IMR-90 (cell line): ENCODE measurements around the gene HDGFL3. TPM values are rescaled to one million over a fixed set of nuclear protein-coding genes. Genes with fewer than 3 reads are reported as not detected.
A peak's percentile ranks its signal among the peaks of the same experiment; 100 is the strongest.

ENCODE experiments used
- ATAC-seq: fragments of 200-7000 bp; cut with Tn5 transposase; 2 replicates; pipeline ENCODE4 v1.9.1; 2020; ENCODE audit warnings: low read depth, mild to moderate bottlenecking, moderate library complexity
- BruUV-seq: library from RNA; stranded (reverse); fragments of 400-500 nt; replicated peaks from 2 replicates; lab custom pipeline; 2021; lab: Mats Ljungman, UMichigan
- CTCF ChIA-PET: fragments of 300-600 bp; formaldehyde crosslinking; extraction: SDS; loops from one replicate; lab custom pipeline; 2021; ENCODE audit warnings: antibody characterized with exemption; lab: Yijun Ruan, JAX
- POLR2A ChIA-PET: fragments of 300-600 bp; sonication (Branson Sonifier 250); formaldehyde crosslinking; loops from one replicate; lab custom pipeline; 2022; ENCODE audit warnings: antibody characterized with exemption; ENCODE audit not compliant: unreplicated experiment; lab: Charles Lee
- DNase-seq: peaks from one replicate; pipeline ENCODE4 v3.0.0; 2013
- H2AFZ ChIP-seq: replicated peaks from 2 replicates; pipeline ENCODE3; 2013; ENCODE audit warnings: low read length, mild to moderate bottlenecking; ENCODE audit not compliant: poor library complexity
- H2AK5ac ChIP-seq: 2 replicates; pipeline ENCODE4 v1.6.1; 2013; ENCODE audit warnings: low read depth, low read length, inconsistent platforms
- H2AK9ac ChIP-seq: replicated peaks from 2 replicates; pipeline ENCODE3; 2013; ENCODE audit warnings: mild to moderate bottlenecking, low read depth, low read length, moderate library complexity; ENCODE audit not compliant: poor library complexity
- H2BK120ac ChIP-seq: 2 replicates; pipeline ENCODE4 v1.6.1; 2013; ENCODE audit warnings: low read depth, low read length, inconsistent platforms
- H2BK15ac ChIP-seq: 3 replicates; pipeline ENCODE4 v1.6.1; 2013; ENCODE audit warnings: low read depth, low read length, inconsistent platforms
- H2BK20ac ChIP-seq: 2 replicates; pipeline ENCODE4 v1.6.1; 2013; ENCODE audit warnings: low read depth, mild to moderate bottlenecking, inconsistent platforms, low read length, moderate library complexity
- H2BK5ac ChIP-seq: 2 replicates; pipeline ENCODE4 v1.6.1; 2013; ENCODE audit warnings: mild to moderate bottlenecking, low read depth, low read length, inconsistent platforms; ENCODE audit not compliant: poor library complexity, severe bottlenecking
- H3K14ac ChIP-seq: replicated peaks from 2 replicates; pipeline ENCODE4 v1.6.1; 2013; ENCODE audit warnings: low read depth, low read length, inconsistent platforms
- H3K18ac ChIP-seq: 2 replicates; pipeline ENCODE4 v1.6.1; 2013; ENCODE audit warnings: low read depth, low read length, control low read depth
- H3K23ac ChIP-seq: 2 replicates; pipeline ENCODE4 v1.6.1; 2013; ENCODE audit warnings: low read depth, low read length, inconsistent platforms
- H3K27ac ChIP-seq: 2 replicates; pipeline ENCODE4 v1.5.1; 2013; ENCODE audit warnings: mild to moderate bottlenecking, control low read depth, low read length; ENCODE audit not compliant: insufficient read depth
- H3K27me3 ChIP-seq: 2 replicates; pipeline ENCODE4 v1.6.1; 2013; ENCODE audit warnings: low read length; ENCODE audit not compliant: control insufficient read depth, insufficient read depth
- H3K36me3 ChIP-seq: 2 replicates; pipeline ENCODE4 v1.6.1; 2013; ENCODE audit warnings: low read length, mixed read lengths; ENCODE audit not compliant: control insufficient read depth, insufficient read depth
- H3K4ac ChIP-seq: 2 replicates; pipeline ENCODE4 v1.6.1; 2013; ENCODE audit warnings: low read depth, low read length, inconsistent platforms
- H3K4me1 ChIP-seq: 2 replicates; pipeline ENCODE4 v1.6.1; 2013; ENCODE audit warnings: low read length, mixed read lengths; ENCODE audit not compliant: control insufficient read depth, insufficient read depth
- H3K4me2 ChIP-seq: 2 replicates; pipeline ENCODE4 v1.6.1; 2013; ENCODE audit warnings: low read depth, mild to moderate bottlenecking, control low read depth, low read length, moderate library complexity
- H3K4me3 ChIP-seq: 2 replicates; pipeline ENCODE4 v1.5.1; 2013; ENCODE audit warnings: low read depth, mild to moderate bottlenecking, control low read depth, low read length, moderate library complexity; ENCODE audit not compliant: insufficient read depth
- H3K56ac ChIP-seq: 2 replicates; pipeline ENCODE4 v1.6.1; 2013; ENCODE audit warnings: low read length, inconsistent platforms; ENCODE audit not compliant: insufficient read depth; ENCODE audit errors: extremely low read depth
- H3K79me1 ChIP-seq, 2 experiments: 2 replicates each; pipeline ENCODE4 v1.6.1; 2013; ENCODE audit warnings: low read length in 2 of 2, inconsistent platforms in 1 of 2, low read depth in 1 of 2
- H3K9ac ChIP-seq: 2 replicates; pipeline ENCODE4 v1.6.1; 2013; ENCODE audit warnings: low read depth, low read length, control low read depth
- H3K9me1 ChIP-seq: 2 replicates; pipeline ENCODE4 v1.6.1; 2013; ENCODE audit warnings: low read length, inconsistent platforms; ENCODE audit not compliant: insufficient read depth
- H3K9me3 ChIP-seq: 2 replicates; pipeline ENCODE4 v1.6.1; 2013; ENCODE audit warnings: low read length; ENCODE audit not compliant: control insufficient read depth, insufficient read depth
- H4K20me1 ChIP-seq: 2 replicates; pipeline ENCODE4 v1.6.1; 2013; ENCODE audit warnings: low read length, inconsistent platforms; ENCODE audit not compliant: insufficient read depth
- H4K5ac ChIP-seq: 2 replicates; pipeline ENCODE4 v1.6.1; 2013; ENCODE audit warnings: mild to moderate bottlenecking, low read depth, low read length, control low read depth
- H4K8ac ChIP-seq, 2 experiments: 2 replicates each; pipeline ENCODE4 v1.6.1; 2013; ENCODE audit warnings: low read depth in 2 of 2, low read length in 2 of 2, control low read depth in 1 of 2, inconsistent platforms in 1 of 2
- H4K91ac ChIP-seq: 2 replicates; pipeline ENCODE4 v1.6.1; 2013; ENCODE audit warnings: low read depth, low read length, inconsistent platforms; ENCODE audit not compliant: insufficient read depth
- MAFK ChIP-seq: IDR thresholded peaks from 2 replicates; pipeline ENCODE4 v1.6.1; 2012; ENCODE audit warnings: low read depth, low read length, improper control_type of control experiment
- RCOR1 ChIP-seq: IDR thresholded peaks from 2 replicates; pipeline ENCODE4 v1.6.1; 2012; ENCODE audit warnings: mild to moderate bottlenecking, low read length, improper control_type of control experiment; ENCODE audit not compliant: insufficient replicate concordance
- SMC3 ChIP-seq: fragments of 150-350 bp; IDR thresholded peaks from 2 replicates; pipeline ENCODE4 v1.6.1; 2016; ENCODE audit warnings: low read depth, mild to moderate bottlenecking, antibody characterized with exemption, low read length, moderate library complexity
- WGBS, 2 experiments: methylation state at CpG; one replicate each; pipeline versions ENCODE4 v1.1.5 to v1.1.7; 2013; ENCODE audit warnings: missing lambda C conversion rate in 2 of 2; ENCODE audit not compliant: insufficient read length in 1 of 2; ENCODE audit errors: extremely low coverage in 2 of 2; 5-methylcytosine and 5-hydroxymethylcytosine counted together
- dilution Hi-C: fragments of 300-500 bp; cut with HindIII; formaldehyde crosslinking; loops from one replicate; pipeline ENCODE4 v1.14.3; 2018; ENCODE audit warnings: low sequenced_read_pairs; ENCODE audit not compliant: unreplicated experiment
- in situ Hi-C: fragments of 300-500 bp; cut with MboI; formaldehyde crosslinking; loops from 3 replicates; pipeline ENCODE4 v1.14.3; 2019; ENCODE audit warnings: low sequenced_read_pairs, inconsistent platforms, mixed read lengths
- intact Hi-C: fragments of 100-400 bp; cut with micrococcal nuclease; formaldehyde crosslinking; loops from 2 replicates; pipeline ENCODE4 v1.10.0; 2022
- polyA plus RNA-seq, 3 experiments: library from polyadenylated mRNA; depleted of rRNA; stranded (reverse); fragments of >200 nt; gene quantifications; 2 replicates each; pipeline ENCODE4 v1.2.3, GENCODE V29; 2012; ENCODE audit warnings: low replicate concordance in 1 of 3
- total RNA-seq: library from RNA; depleted of rRNA; stranded (reverse); fragments of >200 nt; gene quantifications from 2 replicates; pipeline ENCODE4 v1.2.3, GENCODE V29; 2012
- TF ChIP-seq, protein P1 (sequence below): fragments of 150-350 bp; IDR thresholded peaks from 2 replicates; pipeline ENCODE4 v1.6.1; 2016; ENCODE audit warnings: low read depth, mild to moderate bottlenecking, low read length, moderate library complexity, borderline replicate concordance
- TF ChIP-seq, protein P2 (sequence below): fragments of 150-350 bp; IDR thresholded peaks from 2 replicates; pipeline ENCODE4 v1.6.1; 2017; ENCODE audit warnings: mild to moderate bottlenecking, antibody characterized with exemption, low read length, low read depth

Gene HDGFL3
- total and polyA plus RNA-seq, 2 of the 4 experiments (the other 2 are of a cell fraction) = 9.5 to 18.1 TPM

DNA sequence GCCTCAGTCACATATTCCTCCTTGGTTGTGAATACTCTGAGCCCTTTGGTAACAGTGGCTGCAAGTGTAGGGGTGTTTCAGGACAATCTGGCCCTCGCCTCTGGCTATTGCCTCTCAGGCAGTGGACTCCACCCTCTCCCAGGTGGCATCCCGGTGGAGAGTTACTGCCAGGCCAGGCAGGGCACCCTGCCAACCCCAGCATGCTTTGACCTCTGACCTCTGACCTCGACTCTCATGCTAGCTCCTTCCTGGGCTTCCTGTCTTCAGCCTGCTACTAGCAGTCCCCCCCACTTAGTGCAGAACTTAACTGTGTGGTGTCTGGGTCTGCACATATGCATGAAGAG, 94.7 kb downstream of the HDGFL3 start:
- H4K5ac ChIP-seq = peak overlapping the region; percentile 17
- H3K27ac ChIP-seq = peak overlapping the region; percentile 69
- H2BK5ac ChIP-seq = peak overlapping the region; percentile 64
- no peaks in the 10 kb centered on the region; the same call in 1 of the 2 replicates for H3K36me3 ChIP-seq
- POLR2A ChIA-PET = no interaction called here
- H3K4ac ChIP-seq = peak overlapping the region; percentile 83
- H3K79me1 ChIP-seq = peaks cover 8 to 43% of the 10 kb centered on the region in 2 experiments; a peak in 3 of 4 replicates
- peak overlapping the region; percentile 80 for H3K23ac ChIP-seq
- peak overlapping the region; percentile 90 for H2AK5ac ChIP-seq
- H2AFZ ChIP-seq = peak overlapping the region; percentile 80
- peak overlapping the region; percentile 12 for H3K18ac ChIP-seq
- TF ChIP-seq, protein P1, sequence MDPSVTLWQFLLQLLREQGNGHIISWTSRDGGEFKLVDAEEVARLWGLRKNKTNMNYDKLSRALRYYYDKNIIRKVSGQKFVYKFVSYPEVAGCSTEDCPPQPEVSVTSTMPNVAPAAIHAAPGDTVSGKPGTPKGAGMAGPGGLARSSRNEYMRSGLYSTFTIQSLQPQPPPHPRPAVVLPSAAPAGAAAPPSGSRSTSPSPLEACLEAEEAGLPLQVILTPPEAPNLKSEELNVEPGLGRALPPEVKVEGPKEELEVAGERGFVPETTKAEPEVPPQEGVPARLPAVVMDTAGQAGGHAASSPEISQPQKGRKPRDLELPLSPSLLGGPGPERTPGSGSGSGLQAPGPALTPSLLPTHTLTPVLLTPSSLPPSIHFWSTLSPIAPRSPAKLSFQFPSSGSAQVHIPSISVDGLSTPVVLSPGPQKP = no peak
- TF ChIP-seq MAFK (no peak), RCOR1 (peak; percentile 0), SMC3 (no peak)
- TF ChIP-seq, protein P2, sequence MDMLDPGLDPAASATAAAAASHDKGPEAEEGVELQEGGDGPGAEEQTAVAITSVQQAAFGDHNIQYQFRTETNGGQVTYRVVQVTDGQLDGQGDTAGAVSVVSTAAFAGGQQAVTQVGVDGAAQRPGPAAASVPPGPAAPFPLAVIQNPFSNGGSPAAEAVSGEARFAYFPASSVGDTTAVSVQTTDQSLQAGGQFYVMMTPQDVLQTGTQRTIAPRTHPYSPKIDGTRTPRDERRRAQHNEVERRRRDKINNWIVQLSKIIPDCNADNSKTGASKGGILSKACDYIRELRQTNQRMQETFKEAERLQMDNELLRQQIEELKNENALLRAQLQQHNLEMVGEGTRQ = no peak
- peaks cover 35% of the 10 kb centered on the region for H3K9me1 ChIP-seq
- dilution Hi-C loops (no loop called here), in situ Hi-C loops (no loop called here), intact Hi-C loops (loop anchor here (1.0 to 2.0 kb wide), 3 partner anchors 46 to 102 kb away; partner anchors contain the start of genes BTBD1, C15orf40 and HDGFL3)
- peak overlapping the region; percentile 3; the same call in 1 of the 2 replicates for H3K9ac ChIP-seq
- H2BK20ac ChIP-seq = peak overlapping the region; percentile 70
- no peaks in the 10 kb centered on the region for H3K27me3 ChIP-seq
- ATAC-seq (no peak; the same call in 1 of the 2 replicates), DNase-seq (no peak)
- CTCF ChIA-PET = no interaction called here
- WGBS, 2 experiments = 20% methylated on average over 1 of the region's 3 CpGs; no CpG with 5 or more reads in 1 of the 2 experiments
- peak overlapping the region; percentile 55; the same call in 1 of the 2 replicates for H3K56ac ChIP-seq
- H2BK120ac ChIP-seq = peak overlapping the region; percentile 92
- peaks cover 3% of the 10 kb centered on the region; the same call in 1 of the 2 replicates for H4K20me1 ChIP-seq
- H3K4me1 ChIP-seq = peaks cover 18% of the 10 kb centered on the region
- H2BK15ac ChIP-seq = peak overlapping the region; percentile 95; the same call in 2 of the 3 replicates
- BruUV-seq = no TSS peak
- H3K4me2 ChIP-seq = peak overlapping the region; percentile 63
- H3K9me3 ChIP-seq = no peaks in the 10 kb centered on the region
- H3K4me3 ChIP-seq = no peak overlapping the region
- peak overlapping the region; percentile 91 for H2AK9ac ChIP-seq
- H4K8ac ChIP-seq = peak overlapping the region; percentile 53 to 63; a peak in 2 of 4 replicates
- peak overlapping the region; percentile 90 for H3K14ac ChIP-seq
- peak overlapping the region; percentile 68 for H4K91ac ChIP-seq
